ENCODE results near the gene CPED1. TPM values are rescaled to one million over a fixed set of nuclear protein-coding genes. Genes with fewer than 3 reads are reported as not detected.
A peak's percentile ranks its signal among the peaks of the same experiment; 100 is the strongest.

Gene CPED1
- polyA plus RNA-seq, 1 experiment = 52.0 TPM

DNA sequence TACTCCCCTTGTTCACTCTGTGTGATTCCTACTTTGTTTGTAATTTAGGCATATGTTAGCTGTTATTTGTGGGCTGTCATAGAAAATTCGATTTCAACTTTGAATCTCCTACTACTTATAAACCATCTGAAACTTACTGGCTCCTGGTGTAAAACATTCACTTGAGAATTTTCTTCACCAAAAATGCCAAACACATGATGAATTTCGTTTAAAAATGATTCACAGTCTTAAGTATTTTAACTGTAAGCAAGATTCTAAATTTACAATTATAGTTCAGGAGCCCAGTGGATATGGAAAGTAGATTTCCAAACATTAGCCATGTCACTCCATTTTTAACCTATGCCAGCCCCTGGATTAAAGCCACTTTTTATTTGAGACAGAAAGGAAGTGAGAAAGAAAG lies 3.1 kb downstream of the CPED1 start:
- no peaks in the 10 kb centered on the region for H3K9me3 ChIP-seq (ENCODE audit: control insufficient read depth, insufficient read depth, low read length)
- H3K27ac ChIP-seq (ENCODE audit: low read depth, low read length) = no peak overlapping the region
- ChIA-PET POLR2A (interaction anchor here (3.6 to 5.4 kb wide), 2 partner anchors 10 to 91 kb away, joined by 15 to 62 read pairs; no protein-coding TSS in a partner anchor), CTCF (interaction anchor here (2.6 to 8.9 kb wide), 4 partner anchors 9 to 115 kb away, joined by 6 to 178 read pairs (median 88); no protein-coding TSS in a partner anchor)
- no peak for DNase-seq (ENCODE audit: low read depth, low spot score)
- no peaks in the 10 kb centered on the region for H3K27me3 ChIP-seq (ENCODE audit: control insufficient read depth, insufficient read depth, low read length)
- no peak for TF ChIP-seq CTCF (IDR thresholded peaks at IDR 0.05; ENCODE audit: low read depth, low read length)
- peak overlapping the region; percentile 76 for H3K4me3 ChIP-seq (ENCODE audit: low read depth, low read length)

- ChIA-PET POLR2A (no interaction called here), CTCF (interaction anchor here (2.6 to 8.9 kb wide), 2 partner anchors 12 to 90 kb away, joined by 6 to 178 read pairs; no protein-coding TSS in a partner anchor)
- no peaks in the 10 kb centered on the region for H3K27me3 ChIP-seq (ENCODE audit: control insufficient read depth, insufficient read depth, low read length)
- H3K9me3 ChIP-seq (ENCODE audit: control insufficient read depth, insufficient read depth, low read length) = no peaks in the 10 kb centered on the region
- H3K27ac ChIP-seq (ENCODE audit: low read depth, low read length) = no peak overlapping the region
- H3K4me3 ChIP-seq (ENCODE audit: low read depth, low read length) = peak overlapping the region; percentile 76
- DNase-seq (ENCODE audit: low read depth, low spot score) = no peak
- no peak for TF ChIP-seq CTCF (IDR thresholded peaks at IDR 0.05; ENCODE audit: low read depth, low read length)
These were observed 3.9 kb downstream of the CPED1 start for GRCh38 chr7:120992272-120992964.

DNA sequence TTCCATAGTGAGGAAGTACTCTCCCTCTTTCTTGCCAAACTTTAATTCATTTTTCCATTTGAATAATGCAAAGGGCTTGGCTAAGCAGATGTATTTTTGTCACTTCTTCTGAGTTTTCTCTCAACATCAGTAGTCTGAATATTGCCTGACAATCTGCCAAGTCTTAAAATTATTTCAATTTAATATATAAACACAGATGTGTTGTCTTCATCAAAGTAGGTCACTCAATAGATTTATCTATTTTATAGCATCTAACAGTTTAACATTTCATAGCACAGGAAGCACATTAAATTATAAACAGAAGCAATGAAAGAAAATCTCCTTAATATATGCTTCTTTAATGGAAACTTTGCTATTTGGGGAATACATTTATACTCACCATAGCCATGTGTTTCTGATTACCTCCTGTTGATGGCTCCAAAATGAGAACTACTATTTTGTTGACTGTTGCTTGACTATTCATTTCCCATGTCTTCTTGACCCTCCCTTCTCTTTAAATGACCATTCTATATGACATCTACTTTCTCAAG lies 4.5 kb downstream of the CPED1 start:
- ChIA-PET POLR2A (no interaction called here), CTCF (interaction anchor here (8.9 kb wide), 1 partner anchor 89 kb away, joined by 178 read pairs; no protein-coding TSS in a partner anchor)
- no peak for DNase-seq (ENCODE audit: low read depth, low spot score)
- no peaks in the 10 kb centered on the region for H3K9me3 ChIP-seq (ENCODE audit: control insufficient read depth, insufficient read depth, low read length)
- no peak for TF ChIP-seq CTCF (IDR thresholded peaks at IDR 0.05; ENCODE audit: low read depth, low read length)
- H3K27me3 ChIP-seq (ENCODE audit: control insufficient read depth, insufficient read depth, low read length) = no peaks in the 10 kb centered on the region
- H3K4me3 ChIP-seq (ENCODE audit: low read depth, low read length) = peak overlapping the region; percentile 76
- no peak overlapping the region for H3K27ac ChIP-seq (ENCODE audit: low read depth, low read length)

GRCh38 chr7:120993553-120994191 lies 5.2 kb downstream of the CPED1 start:
- H3K27me3 ChIP-seq (ENCODE audit: control insufficient read depth, insufficient read depth, low read length) = no peaks in the 10 kb centered on the region
- H3K27ac ChIP-seq (ENCODE audit: low read depth, low read length) = no peak overlapping the region
- no peaks in the 10 kb centered on the region for H3K9me3 ChIP-seq (ENCODE audit: control insufficient read depth, insufficient read depth, low read length)
- ChIA-PET POLR2A (no interaction called here), CTCF (no interaction called here)
- no peak for DNase-seq (ENCODE audit: low read depth, low spot score)
- no peak for TF ChIP-seq CTCF (IDR thresholded peaks at IDR 0.05; ENCODE audit: low read depth, low read length)
- peak overlapping the region; percentile 76 for H3K4me3 ChIP-seq (ENCODE audit: low read depth, low read length)

All from AG04450 (cell line).